Measurements from ENCODE around the gene TBR1.

Gene TBR1

GRCh38 chr2:161436411-161436810, 20.3 kb downstream of the TBR1 start:
- Histone ChIP-seq H3K27ac (replicated peaks; ENCODE audit: low read length) (no peak overlapping the region), H3K9ac (ENCODE audit: low read depth, low read length, poor library complexity) (no peak overlapping the region), H4K91ac (ENCODE audit: low read depth, low read length, poor library complexity) (no peak overlapping the region), H3K18ac (ENCODE audit: low read length) (no peak overlapping the region), H4K8ac (ENCODE audit: low read depth, low read length) (no peak overlapping the region), H2BK12ac (ENCODE audit: low read length) (no peak overlapping the region), H2BK5ac (ENCODE audit: low read length) (no peak overlapping the region), H3K9me3 (replicated peaks in 1 of 2; ENCODE audit: control insufficient read depth in 2 of 2, insufficient read depth in 1 of 2, low read depth in 1 of 2, low read length in 2 of 2) (no peaks in the 10 kb centered on the region), H3K23ac (ENCODE audit: low read depth, low read length, poor library complexity) (no peak overlapping the region), H2AFZ (ENCODE audit: low read length) (no peak overlapping the region), H3K4me3 (ENCODE audit: low read length in 2 of 2) (no peak overlapping the region), H3K4me1 (ENCODE audit: control insufficient read depth in 2 of 2, insufficient read depth in 1 of 2, low read depth in 1 of 2, low read length in 2 of 2) (no peaks in the 10 kb centered on the region), H2BK15ac (ENCODE audit: low read length) (no peak overlapping the region), H3K36me3 (replicated peaks in 1 of 2; ENCODE audit: control insufficient read depth in 2 of 2, insufficient read depth in 2 of 2, low read length in 2 of 2) (no peaks in the 10 kb centered on the region), H3K14ac (ENCODE audit: low read length) (no peak overlapping the region), H3K79me1 (ENCODE audit: low read depth, low read length) (no peaks in the 10 kb centered on the region), H3K4ac (ENCODE audit: low read length) (no peak overlapping the region), H2AK5ac (ENCODE audit: low read depth, low read length) (no peak overlapping the region), H2BK120ac (ENCODE audit: low read depth, low read length) (no peak overlapping the region), H3K4me2 (ENCODE audit: insufficient read depth, low read length, poor library complexity, severe bottlenecking) (no peak overlapping the region), H3K27me3 (ENCODE audit: control insufficient read depth in 3 of 3, insufficient read depth in 3 of 3, low read depth in 1 of 3, low read length in 3 of 3) (peaks cover 0 to 31% (median 0%) of the 10 kb centered on the region in 3 experiments)
- DNase-seq (ENCODE audit: low spot score), result no peak
- WGBS, 2 donors (ENCODE audit: extremely low coverage in 2 of 2, insufficient read length in 2 of 2, insufficient replicate concordance in 1 of 2), result no CpG with 5 or more reads among the region's 3 CpGs

- H2AFZ ChIP-seq (ENCODE audit: low read length), result no peak overlapping the region
- H3K14ac ChIP-seq (ENCODE audit: low read length), result no peak overlapping the region
- H3K4me3 ChIP-seq (ENCODE audit: low read length in 2 of 2), result no peak overlapping the region
- 100% methylated on average over 1 of the region's 2 CpGs; no CpG with 5 or more reads in 1 of the 2 donors for WGBS, 2 donors (ENCODE audit: extremely low coverage in 2 of 2, insufficient read length in 2 of 2, insufficient replicate concordance in 1 of 2)
- H4K91ac ChIP-seq (ENCODE audit: low read depth, low read length, poor library complexity), result no peak overlapping the region
- H3K79me1 ChIP-seq (ENCODE audit: low read depth, low read length), result no peaks in the 10 kb centered on the region
- no peak overlapping the region for H2BK15ac ChIP-seq (ENCODE audit: low read length)
- DNase-seq (ENCODE audit: low spot score), result no peak
- no peaks in the 10 kb centered on the region for H3K4me1 ChIP-seq (ENCODE audit: control insufficient read depth in 2 of 2, insufficient read depth in 1 of 2, low read depth in 1 of 2, low read length in 2 of 2)
- no peak overlapping the region for H2AK5ac ChIP-seq (ENCODE audit: low read depth, low read length)
- H2BK12ac ChIP-seq (ENCODE audit: low read length), result no peak overlapping the region
- H3K4ac ChIP-seq (ENCODE audit: low read length), result no peak overlapping the region
- H2BK120ac ChIP-seq (ENCODE audit: low read depth, low read length), result no peak overlapping the region
- H3K4me2 ChIP-seq (ENCODE audit: insufficient read depth, low read length, poor library complexity, severe bottlenecking), result no peak overlapping the region
- H3K18ac ChIP-seq (ENCODE audit: low read length), result no peak overlapping the region
- no peak overlapping the region for H3K27ac ChIP-seq (replicated peaks; ENCODE audit: low read length)
- H3K9ac ChIP-seq (ENCODE audit: low read depth, low read length, poor library complexity), result no peak overlapping the region
- H2BK5ac ChIP-seq (ENCODE audit: low read length), result no peak overlapping the region
- peaks cover 0 to 15% (median 0%) of the 10 kb centered on the region in 3 experiments for H3K27me3 ChIP-seq (ENCODE audit: control insufficient read depth in 3 of 3, insufficient read depth in 3 of 3, low read depth in 1 of 3, low read length in 3 of 3)
- H3K36me3 ChIP-seq (replicated peaks in 1 of 2; ENCODE audit: control insufficient read depth in 2 of 2, insufficient read depth in 2 of 2, low read length in 2 of 2), result no peaks in the 10 kb centered on the region
- H3K9me3 ChIP-seq (replicated peaks in 1 of 2; ENCODE audit: control insufficient read depth in 2 of 2, insufficient read depth in 1 of 2, low read depth in 1 of 2, low read length in 2 of 2), result no peaks in the 10 kb centered on the region
- no peak overlapping the region for H3K23ac ChIP-seq (ENCODE audit: low read depth, low read length, poor library complexity)
- H4K8ac ChIP-seq (ENCODE audit: low read depth, low read length), result no peak overlapping the region
Measured at GRCh38 chr2:161438598-161438997, 22.5 kb downstream of the TBR1 start.

- no peak overlapping the region for H2BK120ac ChIP-seq (ENCODE audit: low read depth, low read length)
Measured at GRCh38 chr2:161445097-161445496, 29.0 kb downstream of the TBR1 start.

GRCh38 chr2:161448431-161448830, 32.3 kb downstream of the TBR1 start:
- no peak for DNase-seq (ENCODE audit: low spot score)
- Histone ChIP-seq H4K91ac (ENCODE audit: low read depth, low read length, poor library complexity) (no peak overlapping the region), H2BK5ac (ENCODE audit: low read length) (no peak overlapping the region), H3K36me3 (replicated peaks in 1 of 2; ENCODE audit: control insufficient read depth in 2 of 2, insufficient read depth in 2 of 2, low read length in 2 of 2) (no peaks in the 10 kb centered on the region), H2BK12ac (ENCODE audit: low read length) (no peak overlapping the region), H3K27ac (replicated peaks; ENCODE audit: low read length) (no peak overlapping the region), H3K27me3 (ENCODE audit: control insufficient read depth in 3 of 3, insufficient read depth in 3 of 3, low read depth in 1 of 3, low read length in 3 of 3) (no peaks in the 10 kb centered on the region), H2BK15ac (ENCODE audit: low read length) (no peak overlapping the region), H2AK5ac (ENCODE audit: low read depth, low read length) (no peak overlapping the region), H2BK120ac (ENCODE audit: low read depth, low read length) (no peak overlapping the region), H2AFZ (ENCODE audit: low read length) (no peak overlapping the region), H3K4ac (ENCODE audit: low read length) (no peak overlapping the region), H4K8ac (ENCODE audit: low read depth, low read length) (no peak overlapping the region), H3K23ac (ENCODE audit: low read depth, low read length, poor library complexity) (no peak overlapping the region), H3K4me1 (ENCODE audit: control insufficient read depth in 2 of 2, insufficient read depth in 1 of 2, low read depth in 1 of 2, low read length in 2 of 2) (no peaks in the 10 kb centered on the region), H3K14ac (ENCODE audit: low read length) (no peak overlapping the region), H3K4me3 (ENCODE audit: low read length in 2 of 2) (no peak overlapping the region), H3K79me1 (ENCODE audit: low read depth, low read length) (no peaks in the 10 kb centered on the region), H3K4me2 (ENCODE audit: insufficient read depth, low read length, poor library complexity, severe bottlenecking) (no peak overlapping the region), H3K9ac (ENCODE audit: low read depth, low read length, poor library complexity) (no peak overlapping the region), H3K18ac (ENCODE audit: low read length) (no peak overlapping the region), H3K9me3 (replicated peaks in 1 of 2; ENCODE audit: control insufficient read depth in 2 of 2, insufficient read depth in 1 of 2, low read depth in 1 of 2, low read length in 2 of 2) (no peaks in the 10 kb centered on the region)

More at GRCh38 chr2:161445097-161445496, 29.0 kb downstream of the TBR1 start:
- Histone ChIP-seq H3K79me1 (ENCODE audit: low read depth, low read length) (no peaks in the 10 kb centered on the region), H4K91ac (ENCODE audit: low read depth, low read length, poor library complexity) (no peak overlapping the region), H3K9ac (ENCODE audit: low read depth, low read length, poor library complexity) (no peak overlapping the region), H3K18ac (ENCODE audit: low read length) (no peak overlapping the region), H2BK12ac (ENCODE audit: low read length) (no peak overlapping the region), H2AK5ac (ENCODE audit: low read depth, low read length) (no peak overlapping the region), H3K14ac (ENCODE audit: low read length) (no peak overlapping the region), H3K27ac (replicated peaks; ENCODE audit: low read length) (no peak overlapping the region), H3K9me3 (replicated peaks in 1 of 2; ENCODE audit: control insufficient read depth in 2 of 2, insufficient read depth in 1 of 2, low read depth in 1 of 2, low read length in 2 of 2) (no peaks in the 10 kb centered on the region), H3K4me1 (ENCODE audit: control insufficient read depth in 2 of 2, insufficient read depth in 1 of 2, low read depth in 1 of 2, low read length in 2 of 2) (no peaks in the 10 kb centered on the region), H3K4me3 (ENCODE audit: low read length in 2 of 2) (no peak overlapping the region), H3K4ac (ENCODE audit: low read length) (no peak overlapping the region), H4K8ac (ENCODE audit: low read depth, low read length) (no peak overlapping the region), H2BK15ac (ENCODE audit: low read length) (no peak overlapping the region), H3K4me2 (ENCODE audit: insufficient read depth, low read length, poor library complexity, severe bottlenecking) (no peak overlapping the region), H3K36me3 (replicated peaks in 1 of 2; ENCODE audit: control insufficient read depth in 2 of 2, insufficient read depth in 2 of 2, low read length in 2 of 2) (no peaks in the 10 kb centered on the region), H3K23ac (ENCODE audit: low read depth, low read length, poor library complexity) (no peak overlapping the region), H2AFZ (ENCODE audit: low read length) (no peak overlapping the region), H3K27me3 (ENCODE audit: control insufficient read depth in 3 of 3, insufficient read depth in 3 of 3, low read depth in 1 of 3, low read length in 3 of 3) (no peaks in the 10 kb centered on the region), H2BK5ac (ENCODE audit: low read length) (no peak overlapping the region)
- DNase-seq (ENCODE audit: low spot score), result no peak
- no CpG with 5 or more reads among the region's 12 CpGs for WGBS, 2 donors (ENCODE audit: extremely low coverage in 2 of 2, insufficient read length in 2 of 2, insufficient replicate concordance in 1 of 2)
